Central memory CD8-positive, alpha-beta T cell (primary cell): ENCODE results near the gene MDM1.

Experiments
- ATAC-seq: fragments of 150-1000 bp; cut with Tn5 transposase; replicated peaks from 2 replicates; pipeline ENCODE4 v1.10.0; 2022; ENCODE audit warnings: mild to moderate bottlenecking, moderate FRiP score, moderate number of reproducible peaks; ENCODE audit not compliant: poor library complexity, severe bottlenecking; ENCODE audit errors: extremely low read depth
- DNase-seq, 2 donors: peaks; one replicate each; pipeline ENCODE4 v3.0.0; 2021; ENCODE audit warnings: low spot score in 2 of 2
- H3K27ac Mint-ChIP-seq: one replicate; pipeline ENCODE4 v1.8.0; 2022; ENCODE audit warnings: low read depth, mild to moderate bottlenecking, moderate library complexity, mixed read lengths
- H3K27me3 Mint-ChIP-seq: one replicate; pipeline ENCODE4 v1.8.0; 2022; ENCODE audit warnings: mixed read lengths
- H3K36me3 Mint-ChIP-seq: one replicate; pipeline ENCODE4 v1.8.0; 2022; ENCODE audit warnings: mild to moderate bottlenecking, moderate library complexity, mixed read lengths; ENCODE audit not compliant: insufficient read depth
- H3K4me1 Mint-ChIP-seq: one replicate; pipeline ENCODE4 v1.8.0; 2022; ENCODE audit warnings: mixed read lengths
- H3K4me3 Mint-ChIP-seq: one replicate; pipeline ENCODE4 v1.8.0; 2022; ENCODE audit warnings: mild to moderate bottlenecking, moderate library complexity, mixed read lengths
- H3K9me3 Mint-ChIP-seq: one replicate; pipeline ENCODE4 v1.8.0; 2022; ENCODE audit warnings: mixed read lengths

The MDM1 gene

DNA sequence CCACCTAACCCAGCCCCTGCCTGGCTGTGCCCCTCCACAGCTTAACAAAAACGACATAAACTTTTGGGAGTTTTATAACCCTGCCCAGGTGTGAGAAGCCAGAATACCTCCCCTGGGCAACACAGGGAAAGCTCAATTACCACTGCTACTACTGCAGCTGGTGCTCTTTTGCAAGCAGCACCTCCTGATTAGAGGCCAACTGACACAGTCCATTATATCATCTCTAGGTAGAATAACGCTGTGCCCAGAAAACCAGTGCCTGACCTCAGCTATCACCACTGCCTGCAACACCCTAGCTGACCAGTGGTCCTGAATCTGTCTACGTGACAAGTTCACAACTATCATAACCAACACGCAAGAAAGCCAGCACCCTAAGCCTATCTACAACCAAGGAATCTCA lies 34.2 kb downstream of the MDM1 start:
- Mint-ChIP-seq H3K9me3 (no peaks in the 10 kb centered on the region), H3K27me3 (no peaks in the 10 kb centered on the region), H3K4me1 (no peaks in the 10 kb centered on the region), H3K4me3 (no peak overlapping the region), H3K36me3 (peaks cover 28% of the 10 kb centered on the region), H3K27ac (no peak overlapping the region)
- ATAC-seq (no peak), DNase-seq (no peak)

DNA sequence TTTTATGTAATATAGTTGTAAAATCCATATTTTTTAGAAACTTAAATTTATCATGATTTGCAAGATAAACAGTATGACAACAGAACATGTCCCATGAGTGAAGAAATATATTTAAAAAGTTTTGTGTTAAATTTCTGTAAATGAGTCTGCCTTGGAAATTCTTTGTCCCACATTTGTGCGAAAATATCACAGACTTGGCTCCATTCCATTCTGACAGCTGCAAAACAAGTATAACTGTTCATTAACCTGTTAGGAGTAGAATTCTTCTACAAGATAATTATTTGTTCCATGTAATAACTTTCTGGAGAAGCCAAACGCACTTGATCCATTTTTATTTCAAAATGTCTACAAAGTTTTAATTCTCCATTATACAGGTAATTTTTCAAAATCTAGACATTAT lies 37.9 kb downstream of the MDM1 start:
- no peaks in the 10 kb centered on the region for H3K27me3 Mint-ChIP-seq
- peaks cover 14% of the 10 kb centered on the region for H3K36me3 Mint-ChIP-seq
- no peak for ATAC-seq
- H3K4me3 Mint-ChIP-seq = no peak overlapping the region
- H3K9me3 Mint-ChIP-seq = no peaks in the 10 kb centered on the region
- no peak overlapping the region for H3K27ac Mint-ChIP-seq
- DNase-seq = no peak
- peaks cover 17% of the 10 kb centered on the region for H3K4me1 Mint-ChIP-seq

DNA sequence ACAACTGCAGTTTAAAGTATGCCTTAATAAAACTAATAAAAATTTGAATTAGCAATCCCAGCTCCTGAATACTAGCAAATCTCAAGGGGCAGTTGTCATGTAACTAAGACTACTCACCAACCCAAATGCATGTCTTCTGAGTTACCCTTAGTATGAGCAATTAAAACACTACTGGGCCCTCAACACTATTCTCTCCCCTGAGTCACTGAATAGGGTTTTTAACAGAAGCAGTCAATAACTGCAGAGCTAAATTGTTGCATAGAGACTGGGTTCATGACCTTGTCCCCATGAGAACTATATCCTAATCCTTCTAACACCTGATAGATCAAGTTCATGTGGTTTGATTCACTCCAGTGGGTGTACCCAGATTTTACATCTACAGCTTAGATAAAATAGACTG lies 38.8 kb downstream of the MDM1 start:
- H3K27ac Mint-ChIP-seq = no peak overlapping the region
- no peaks in the 10 kb centered on the region for H3K9me3 Mint-ChIP-seq
- ATAC-seq = no peak
- H3K4me1 Mint-ChIP-seq = peaks cover 17% of the 10 kb centered on the region
- DNase-seq = no peak
- H3K36me3 Mint-ChIP-seq = peaks cover 12% of the 10 kb centered on the region
- H3K27me3 Mint-ChIP-seq = no peaks in the 10 kb centered on the region
- H3K4me3 Mint-ChIP-seq = no peak overlapping the region

DNA sequence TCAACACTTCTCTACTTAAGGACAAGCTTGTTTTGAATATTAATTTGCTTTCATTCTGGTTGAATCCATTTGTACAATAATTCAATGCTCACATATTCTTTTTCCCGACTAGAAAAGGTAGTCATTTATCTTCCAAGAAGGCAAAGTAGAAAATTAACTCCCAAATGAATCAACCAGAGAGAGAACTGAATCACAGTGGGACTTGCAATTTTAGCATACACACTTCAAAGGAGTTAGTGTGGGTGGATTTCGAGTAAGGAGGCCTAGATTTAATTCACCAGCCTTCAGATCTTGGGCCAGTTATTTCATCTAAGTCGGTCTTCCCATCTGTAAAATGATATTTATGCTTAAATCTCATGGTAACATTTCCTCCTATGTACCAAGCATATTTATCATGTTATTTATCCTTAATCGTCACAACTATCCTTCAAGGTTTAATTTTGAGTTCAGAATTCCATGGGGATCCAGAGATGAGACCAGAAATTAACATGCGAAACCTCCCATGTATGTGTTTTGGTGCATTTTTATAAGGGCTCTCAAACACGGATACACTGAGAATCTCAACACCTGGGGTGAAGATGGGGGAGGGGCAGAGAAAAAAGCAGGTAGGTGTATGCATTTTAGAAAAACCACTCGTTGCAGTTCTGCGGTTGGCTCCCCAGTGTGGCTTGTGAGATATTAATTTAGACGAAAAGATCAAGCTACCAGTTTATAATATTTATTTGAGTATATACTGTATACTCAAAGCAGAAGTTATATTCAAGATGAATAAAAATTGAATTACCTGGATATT lies 39.8 kb downstream of the MDM1 start:
- Mint-ChIP-seq H3K9me3 (no peaks in the 10 kb centered on the region), H3K27me3 (no peaks in the 10 kb centered on the region), H3K4me1 (peaks cover 17% of the 10 kb centered on the region), H3K4me3 (no peak overlapping the region), H3K36me3 (peaks cover 8% of the 10 kb centered on the region), H3K27ac (no peak overlapping the region)
- DNase-seq (no peak), ATAC-seq (no peak)

DNA sequence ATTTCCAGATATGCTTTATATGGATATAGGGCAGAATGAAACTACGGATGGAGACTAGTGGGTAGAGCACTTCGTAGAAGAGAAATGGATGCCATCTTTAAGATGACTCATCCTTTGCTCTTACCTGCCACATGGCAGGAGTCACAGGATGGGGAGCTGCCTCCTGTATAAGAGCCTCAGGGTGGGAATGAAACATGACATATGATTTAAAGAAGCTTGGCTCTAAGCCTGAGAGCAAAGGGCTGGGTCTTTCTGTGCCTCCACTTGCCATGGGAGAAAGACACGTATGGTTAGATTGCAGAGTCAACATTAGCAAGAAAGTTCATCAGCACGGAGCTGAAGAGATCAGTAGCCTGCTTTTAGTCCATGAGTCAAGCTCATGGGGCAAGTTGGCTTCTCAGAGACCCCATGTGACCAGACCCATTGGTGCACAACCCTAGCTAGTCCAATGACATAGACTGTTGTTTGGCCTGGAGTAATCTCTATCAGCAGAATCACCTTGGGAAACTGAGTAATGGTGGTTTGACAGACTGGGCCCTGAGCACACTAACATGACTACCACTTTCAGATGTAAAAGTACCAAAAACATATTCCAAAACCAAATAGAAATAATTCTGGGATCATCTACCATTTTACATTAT lies 40.6 kb downstream of the MDM1 start:
- H3K4me1 Mint-ChIP-seq = peaks cover 17% of the 10 kb centered on the region
- H3K36me3 Mint-ChIP-seq = peaks cover 8% of the 10 kb centered on the region
- no peaks in the 10 kb centered on the region for H3K27me3 Mint-ChIP-seq
- no peak overlapping the region for H3K27ac Mint-ChIP-seq
- no peaks in the 10 kb centered on the region for H3K9me3 Mint-ChIP-seq
- no peak for ATAC-seq
- no peak overlapping the region for H3K4me3 Mint-ChIP-seq
- DNase-seq = no peak

DNA sequence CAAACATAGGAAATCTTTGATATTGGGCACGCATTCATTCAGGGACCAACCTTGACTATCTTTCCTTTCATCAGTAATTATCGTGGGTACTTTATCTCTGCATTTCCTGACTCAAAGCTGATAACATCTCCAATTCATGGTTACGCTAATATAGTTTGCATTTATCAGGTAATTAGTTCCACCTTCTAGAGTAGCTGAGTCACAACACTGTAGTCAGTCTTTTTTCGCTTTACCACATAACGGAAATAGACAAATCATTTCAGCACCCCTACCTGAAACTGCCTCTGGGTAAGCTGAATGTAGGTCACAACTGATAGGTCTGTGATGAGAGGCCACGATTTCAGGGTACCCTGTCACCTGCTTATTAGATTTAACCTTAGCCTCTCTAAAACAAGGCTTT lies 42.0 kb downstream of the MDM1 start:
- DNase-seq (no peak), ATAC-seq (peak; percentile 96)
- Mint-ChIP-seq H3K27ac (no peak overlapping the region), H3K4me1 (peaks cover 17% of the 10 kb centered on the region), H3K9me3 (no peaks in the 10 kb centered on the region), H3K27me3 (no peaks in the 10 kb centered on the region), H3K36me3 (peaks cover 4% of the 10 kb centered on the region), H3K4me3 (no peak overlapping the region)

DNA sequence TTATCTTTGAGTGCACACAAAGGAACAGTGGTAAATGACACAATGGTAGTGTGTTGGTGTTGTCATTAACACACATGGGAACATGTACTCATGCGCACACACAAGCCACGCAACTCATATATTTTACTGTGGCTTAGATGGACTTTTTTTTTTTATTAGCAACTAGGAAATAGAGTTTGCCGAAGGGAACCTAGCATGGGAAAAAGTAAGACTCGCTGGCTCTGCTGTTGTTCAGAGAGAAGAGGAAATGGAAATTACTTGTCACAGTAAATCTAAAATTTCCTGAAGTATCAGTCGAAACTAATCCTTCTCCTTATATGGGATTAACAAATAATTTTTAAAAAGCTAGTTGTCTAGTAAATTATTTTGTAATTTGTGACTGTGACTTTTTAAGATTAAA lies 45.1 kb downstream of the MDM1 start:
- no peak for ATAC-seq
- no peaks in the 10 kb centered on the region for H3K9me3 Mint-ChIP-seq
- H3K36me3 Mint-ChIP-seq = peaks cover 5% of the 10 kb centered on the region
- H3K27ac Mint-ChIP-seq = no peak overlapping the region
- H3K4me1 Mint-ChIP-seq = peaks cover 17% of the 10 kb centered on the region
- H3K27me3 Mint-ChIP-seq = no peaks in the 10 kb centered on the region
- H3K4me3 Mint-ChIP-seq = no peak overlapping the region
- DNase-seq = no peak

DNA sequence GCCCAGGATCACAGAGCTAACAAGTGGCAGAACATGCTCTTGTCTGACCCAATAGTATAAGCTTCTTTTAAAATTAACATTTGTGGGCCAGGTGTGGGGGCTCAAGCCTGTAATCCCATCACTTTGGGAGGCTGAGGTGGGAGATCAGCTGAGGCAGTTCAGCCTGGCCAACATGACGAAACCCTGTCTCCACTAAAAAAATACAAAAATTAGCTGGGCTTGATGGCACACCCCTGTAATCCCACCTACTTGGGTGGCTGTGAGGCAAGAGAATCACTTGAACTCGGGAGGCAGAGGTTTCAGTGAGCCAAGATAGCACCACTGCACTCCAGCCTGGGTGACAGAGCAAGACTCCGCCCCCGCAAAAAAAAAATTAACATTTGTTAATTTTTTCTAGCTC lies 45.8 kb downstream of the MDM1 start:
- peaks cover 5% of the 10 kb centered on the region for H3K36me3 Mint-ChIP-seq
- H3K27me3 Mint-ChIP-seq = no peaks in the 10 kb centered on the region
- peaks cover 16% of the 10 kb centered on the region for H3K4me1 Mint-ChIP-seq
- ATAC-seq (no peak), DNase-seq (no peak)
- no peak overlapping the region for H3K4me3 Mint-ChIP-seq
- H3K9me3 Mint-ChIP-seq = no peaks in the 10 kb centered on the region
- no peak overlapping the region for H3K27ac Mint-ChIP-seq

DNA sequence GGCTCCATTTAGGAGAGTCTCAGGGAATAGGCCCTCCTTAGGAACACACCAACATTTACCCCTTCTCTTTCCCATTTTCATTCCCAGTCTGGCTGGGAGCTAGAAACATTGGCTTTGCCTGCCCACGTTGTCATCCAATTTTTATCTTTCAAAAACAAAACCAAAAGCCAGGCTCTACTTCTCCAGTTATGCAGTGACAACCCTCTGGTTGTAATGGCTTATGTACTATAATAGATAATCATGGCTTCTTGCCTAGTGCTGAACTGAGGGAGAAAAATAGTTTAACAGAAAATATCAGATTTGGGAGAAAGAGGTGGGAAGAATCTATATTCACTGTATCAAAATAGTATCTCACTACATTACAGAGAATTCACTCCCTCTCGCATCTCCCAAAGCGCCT lies 46.6 kb downstream of the MDM1 start:
- no peaks in the 10 kb centered on the region for H3K27me3 Mint-ChIP-seq
- no peak for DNase-seq
- no peak overlapping the region for H3K27ac Mint-ChIP-seq
- ATAC-seq = no peak
- peaks cover 5% of the 10 kb centered on the region for H3K36me3 Mint-ChIP-seq
- peaks cover 8% of the 10 kb centered on the region for H3K4me1 Mint-ChIP-seq
- H3K4me3 Mint-ChIP-seq = no peak overlapping the region
- H3K9me3 Mint-ChIP-seq = no peaks in the 10 kb centered on the region

DNA sequence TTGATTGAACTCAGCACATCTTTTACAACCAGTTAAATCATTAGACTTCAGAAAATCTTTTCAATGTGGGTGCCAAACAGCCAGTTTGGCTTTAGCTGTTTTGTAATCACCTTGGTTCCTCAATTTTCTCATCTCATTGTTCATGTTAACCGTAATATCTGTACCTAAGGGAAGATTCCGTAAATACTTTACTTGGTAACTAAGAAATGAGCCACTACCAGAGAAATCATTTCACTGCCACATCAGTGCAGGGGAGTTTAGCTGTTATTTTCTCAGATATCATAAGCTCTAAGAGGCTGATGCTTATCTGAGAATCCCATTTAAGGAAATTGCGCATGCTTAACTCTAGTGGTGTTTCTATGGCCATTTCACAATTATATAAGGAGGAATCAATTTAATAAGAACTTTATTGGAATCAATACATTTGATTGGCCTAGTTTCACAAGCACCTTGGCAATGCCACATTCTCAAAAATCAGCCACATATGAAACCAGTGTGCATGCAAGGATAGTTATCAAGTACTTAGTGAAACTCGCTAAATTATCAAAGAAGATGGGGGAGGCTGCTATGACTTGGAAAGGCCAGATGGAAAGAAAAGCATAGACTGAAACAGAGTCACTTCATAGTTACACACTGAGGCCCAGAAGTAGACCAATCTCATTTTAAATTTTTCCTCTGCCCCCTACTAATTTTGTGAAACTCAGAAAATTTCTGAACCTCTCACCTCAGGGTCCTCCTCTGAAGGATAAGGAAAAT lies 50.7 kb downstream of the MDM1 start:
- H3K36me3 Mint-ChIP-seq = peaks cover 2% of the 10 kb centered on the region
- H3K9me3 Mint-ChIP-seq = no peaks in the 10 kb centered on the region
- H3K27ac Mint-ChIP-seq = no peak overlapping the region
- ATAC-seq = no peak
- peaks cover 6% of the 10 kb centered on the region for H3K4me1 Mint-ChIP-seq
- no peaks in the 10 kb centered on the region for H3K27me3 Mint-ChIP-seq
- no peak overlapping the region for H3K4me3 Mint-ChIP-seq
- no peak for DNase-seq

DNA sequence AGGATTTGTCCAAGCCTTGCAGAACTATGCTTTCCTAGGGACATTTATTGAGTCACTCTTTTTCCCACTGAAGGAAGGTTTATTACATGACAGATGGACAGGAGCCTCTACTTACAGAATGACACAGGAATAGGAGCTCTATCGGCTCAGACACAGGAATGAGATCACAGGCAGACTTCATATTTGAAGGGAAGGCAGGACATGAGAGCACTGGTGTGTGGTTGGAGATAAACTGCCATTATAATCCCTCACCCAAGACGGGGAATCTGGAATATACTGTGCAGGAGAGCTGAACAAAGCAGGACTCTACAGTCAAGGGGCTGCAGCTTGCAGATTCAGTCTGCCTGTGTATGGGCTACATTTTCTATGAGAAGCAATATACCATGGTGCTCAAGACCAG lies 51.9 kb downstream of the MDM1 start:
- Mint-ChIP-seq H3K4me1 (peaks cover 6% of the 10 kb centered on the region), H3K4me3 (no peak overlapping the region), H3K36me3 (peaks cover 2% of the 10 kb centered on the region), H3K9me3 (no peaks in the 10 kb centered on the region), H3K27ac (no peak overlapping the region), H3K27me3 (no peaks in the 10 kb centered on the region)
- no peak for ATAC-seq
- no peak for DNase-seq

DNA sequence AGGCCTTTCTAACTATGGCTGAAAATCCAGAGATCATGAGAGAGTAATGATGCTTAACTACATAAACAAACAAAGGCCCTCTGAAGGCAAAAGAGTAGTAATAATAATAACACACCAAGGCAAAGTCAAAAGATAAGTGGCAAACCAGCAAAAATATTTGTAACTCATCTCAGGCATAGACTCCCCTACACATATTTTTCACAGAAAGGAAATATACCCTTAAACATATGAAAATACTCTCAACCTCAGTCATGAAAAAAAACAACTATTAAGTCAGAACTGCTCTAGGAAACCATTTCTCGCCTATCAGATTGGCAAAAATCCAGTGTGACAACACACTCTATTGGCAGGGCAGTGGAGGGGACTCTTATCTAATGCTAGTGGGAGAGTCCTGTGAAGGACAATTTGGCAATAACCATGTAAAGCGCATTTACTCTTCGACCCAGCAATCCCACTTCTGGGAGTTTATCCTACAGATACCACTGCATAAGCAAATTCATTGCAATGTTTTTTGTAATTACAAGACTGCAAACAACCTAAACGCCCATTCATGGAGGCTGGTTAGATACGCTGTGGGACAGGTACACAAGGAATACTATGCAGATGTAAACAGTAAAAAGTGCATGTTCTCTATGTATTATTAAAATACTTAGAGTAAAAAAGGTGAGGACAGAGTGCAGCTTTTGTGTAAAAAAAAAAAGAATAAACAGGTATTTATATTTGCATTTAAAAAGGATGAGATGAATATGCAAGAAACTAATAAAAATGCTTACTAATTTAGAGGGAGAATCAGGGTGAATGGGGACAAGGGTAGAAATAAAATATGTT lies 52.7 kb downstream of the MDM1 start:
- no peaks in the 10 kb centered on the region for H3K27me3 Mint-ChIP-seq
- H3K4me1 Mint-ChIP-seq = peaks cover 6% of the 10 kb centered on the region
- DNase-seq (no peak), ATAC-seq (no peak)
- H3K9me3 Mint-ChIP-seq = no peaks in the 10 kb centered on the region
- no peak overlapping the region for H3K4me3 Mint-ChIP-seq
- H3K36me3 Mint-ChIP-seq = peaks cover 2% of the 10 kb centered on the region
- no peak overlapping the region for H3K27ac Mint-ChIP-seq
